GM12878 (cell line): Measurements from ENCODE around the gene XG. TPM values are rescaled to one million over a fixed set of nuclear protein-coding genes. Genes with fewer than 3 reads are reported as not detected.

Experiments
- ATAC-seq: fragments of 200-7000 bp; cut with Tn5 transposase; 3 replicates; pipeline ENCODE4 v1.9.1; 2020; ENCODE audit warnings: mild to moderate bottlenecking, moderate library complexity
- BruUV-seq: library from RNA; stranded (reverse); fragments of 400-500 nt; replicated peaks from 2 replicates; lab custom pipeline; 2021; lab: Mats Ljungman, UMichigan
- CTCF ChIA-PET: fragments of 300-600 bp; sonication (Branson Sonifier 250); formaldehyde crosslinking; extraction: SDS; loops from one replicate; lab custom pipeline; 2021; ENCODE audit warnings: inconsistent platforms; lab: Yijun Ruan, JAX
- POLR2A ChIA-PET: fragments of 350-600 bp; formaldehyde crosslinking; extraction: SDS; loops from one replicate; lab custom pipeline; 2021; ENCODE audit warnings: inconsistent platforms; lab: Charles Lee
- RAD21 ChIA-PET: fragments of 300-600 bp; sonication (Branson Sonifier 250); formaldehyde crosslinking; loops from one replicate; lab custom pipeline; 2023; ENCODE audit warnings: antibody characterized with exemption; ENCODE audit not compliant: unreplicated experiment; lab: Charles Lee
- SMC1A ChIA-PET: fragments of 300-600 bp; sonication (Branson Sonifier 250); formaldehyde crosslinking; loops from one replicate; lab custom pipeline; 2023; ENCODE audit not compliant: unreplicated experiment, uncharacterized antibody; lab: Charles Lee
- DNase-seq: peaks from one replicate; pipeline ENCODE4 v3.0.0-alpha.2; 2011; ENCODE audit warnings: low read depth, low spot score
- FAIRE-seq: peaks from 3 replicates; lab custom pipeline; 2011; peaks lifted over from hg19 to GRCh38; lab: Jason Lieb, UNC
- H2AFZ ChIP-seq: 2 replicates; pipeline ENCODE4 v1.6.0; 2011; ENCODE audit warnings: low read depth, low read length, control low read depth; ENCODE audit not compliant: control insufficient read depth
- H3K27ac ChIP-seq: 2 replicates; pipeline ENCODE4 v1.5.1; 2011; ENCODE audit warnings: control low read depth; ENCODE audit not compliant: control insufficient read depth, insufficient read depth
- H3K27me3 ChIP-seq, 2 experiments: replicated peaks in 1 of 2; 2 replicates each; pipeline versions ENCODE4 v1.6.0 to v1.6.1; 2011; ENCODE audit warnings: low read length in 1 of 2; ENCODE audit not compliant: control insufficient read depth in 2 of 2, insufficient read depth in 2 of 2
- H3K36me3 ChIP-seq, 2 experiments: 2 replicates each; pipeline ENCODE4 v1.5.1; 2011; ENCODE audit warnings: low read length in 1 of 2; ENCODE audit not compliant: control insufficient read depth in 2 of 2, insufficient read depth in 2 of 2
- H3K4me1 ChIP-seq: 2 replicates; pipeline ENCODE4 v1.6.1; 2011; ENCODE audit warnings: mild to moderate bottlenecking, low read length, moderate library complexity, mixed read lengths; ENCODE audit not compliant: control insufficient read depth, insufficient read depth
- H3K4me2 ChIP-seq: 2 replicates; pipeline ENCODE4 v1.6.0; 2011; ENCODE audit warnings: control low read depth; ENCODE audit not compliant: control insufficient read depth, insufficient read depth
- H3K4me3 ChIP-seq: fragments of 200-600 bp; sonication (generic); 2 replicates; pipeline ENCODE4 v1.5.1; 2016
- H3K79me2 ChIP-seq: 2 replicates; pipeline ENCODE4 v1.6.0; 2011; ENCODE audit warnings: low read length; ENCODE audit not compliant: control insufficient read depth, insufficient read depth
- H3K9ac ChIP-seq: 2 replicates; pipeline ENCODE4 v1.8.0; 2011; ENCODE audit warnings: low read length, control low read depth, mixed read lengths; ENCODE audit not compliant: control insufficient read depth, insufficient read depth
- H3K9me3 ChIP-seq: replicated peaks from 3 replicates; pipeline ENCODE4 v1.5.1; 2011; ENCODE audit warnings: mild to moderate bottlenecking, low read length; ENCODE audit not compliant: control insufficient read depth, insufficient read depth
- H4K20me1 ChIP-seq: 2 replicates; pipeline ENCODE4 v1.6.0; 2011; ENCODE audit not compliant: control insufficient read depth, insufficient read depth
- BACH1 ChIP-seq: fragments of 450-650 bp; IDR thresholded peaks from 2 replicates; pipeline ENCODE4 v1.6.1; 2017; ENCODE audit warnings: mild to moderate bottlenecking, borderline replicate concordance
- DPF2 ChIP-seq: fragments of 450-650 bp; IDR thresholded peaks from 2 replicates; pipeline ENCODE4 v1.6.1; 2017; ENCODE audit warnings: mild to moderate bottlenecking
- GATAD2B ChIP-seq: fragments of 450-650 bp; conservative IDR thresholded peaks from 2 replicates; pipeline ENCODE4 v1.6.1; 2017; ENCODE audit warnings: low read depth, mild to moderate bottlenecking, moderate library complexity
- KLF5 ChIP-seq: fragments of 450-650 bp; IDR thresholded peaks from 2 replicates; pipeline ENCODE4 v1.6.1; 2014; ENCODE audit warnings: mild to moderate bottlenecking; ENCODE audit not compliant: partially characterized antibody
- STAT3 ChIP-seq: IDR thresholded peaks from 2 replicates; pipeline ENCODE4 v1.6.1; 2011; ENCODE audit warnings: low read depth, low read length, improper control_type of control experiment
- TCF3 ChIP-seq: IDR thresholded peaks from 2 replicates; pipeline ENCODE4 v1.6.1; 2012; ENCODE audit warnings: low read depth, mild to moderate bottlenecking, low read length, borderline replicate concordance; ENCODE audit not compliant: insufficient read depth
- WGBS: methylation state at CpG from one replicate; pipeline ENCODE4 v1.1.6; 2016; ENCODE audit warnings: low lambda C conversion rate; ENCODE audit not compliant: insufficient replicate concordance, insufficient coverage; ENCODE audit errors: missing lambda C conversion rate; 5-methylcytosine and 5-hydroxymethylcytosine counted together
- in situ Hi-C: fragments of 300-500 bp; cut with MboI; formaldehyde crosslinking; loops from 9 replicates; pipeline ENCODE4 v1.14.3; 2018; ENCODE audit warnings: mixed read lengths
- intact Hi-C: fragments of 100-400 bp; cut with micrococcal nuclease; formaldehyde crosslinking; loops from one replicate; pipeline ENCODE4 v1.14.2; 2022; ENCODE audit not compliant: unreplicated experiment
- polyA plus RNA-seq, 11 experiments: library from polyadenylated mRNA; depleted of rRNA in 4 of 11; unstranded in 6 of 11; stranded (reverse) in 5 of 11; fragments of >200 nt; fragmentation: Nextera tagmentation in 4 of 11; fragmentation: Illumina TruSeq in 1 of 11; extraction: Ambion mirVana in 4 of 11; extraction: Trizol in 1 of 11; gene quantifications; 1 replicate in 1 of 11; 2 replicates in 10 of 11; pipeline versions ENCODE4 v1.2.1 to v1.2.3, GENCODE V29; 2011 to 2016; ENCODE audit warnings: inconsistent platforms in 2 of 11, missing spikeins in 2 of 11, low read depth in 1 of 11
- total RNA-seq, 4 experiments: library from RNA; depleted of rRNA in 3 of 4; stranded (reverse); fragments of >200 nt in 3 of 4; fragmentation: Illumina TruSeq in 1 of 4; extraction: Trizol in 1 of 4; gene quantifications; 2 replicates each; pipeline versions ENCODE4 v1.2.1 to v1.2.3, GENCODE V29; 2013 to 2021
- TF ChIP-seq, protein P1 (sequence below): fragments of 450-650 bp; IDR thresholded peaks from 2 replicates; pipeline ENCODE4 v1.6.1; 2017; ENCODE audit warnings: antibody characterized with exemption, mild to moderate bottlenecking, moderate library complexity

Gene XG
- total and polyA plus RNA-seq, 10 of the 15 experiments (the other 5 are each of a cell fraction or from before 2014, with no cell fraction given) = not detected

DNA sequence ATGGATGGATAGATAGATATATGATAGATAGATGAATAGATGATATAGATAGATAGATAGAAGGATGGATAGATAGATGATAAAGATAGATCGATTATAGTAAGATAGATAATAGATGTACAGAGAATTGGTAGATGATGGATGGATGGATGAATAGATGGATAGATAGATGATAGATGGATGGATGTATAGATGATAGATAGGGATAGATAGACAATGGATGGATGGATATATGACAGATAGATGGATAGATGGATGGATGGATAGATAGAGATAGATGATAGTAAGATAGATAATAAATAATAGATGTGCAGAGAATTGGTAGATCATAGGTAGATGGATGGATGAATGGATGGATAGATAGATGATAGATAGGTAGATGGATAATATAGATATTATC lies 89.1 kb downstream of the XG start:
- RAD21 ChIA-PET = no interaction called here
- no peak for DNase-seq
- 27% methylated on average over 1 of the region's 1 CpG for WGBS

DNA sequence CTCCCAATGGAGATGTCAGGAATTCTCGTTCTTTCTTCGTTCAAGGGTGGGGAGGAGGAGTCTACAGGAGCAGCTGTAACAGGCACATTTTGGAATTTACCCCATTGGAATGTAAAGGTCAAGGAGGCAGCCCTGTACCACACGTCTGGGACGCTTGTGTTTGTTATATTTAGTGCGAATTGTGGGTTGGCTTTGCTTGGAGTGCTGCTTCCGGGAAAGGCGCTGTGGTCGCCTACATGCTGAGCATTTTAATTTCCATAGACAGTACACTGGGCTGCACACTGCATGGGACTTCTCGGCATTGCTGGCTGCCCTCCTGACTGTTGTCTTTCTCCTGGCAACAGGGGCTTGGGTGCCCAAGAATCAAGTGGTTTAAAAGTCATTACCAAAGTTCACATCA lies 89.7 kb downstream of the XG start:
- ChIA-PET RAD21 (no interaction called here), POLR2A (no interaction called here)
- H3K9me3 ChIP-seq = no peaks in the 10 kb centered on the region; the same call in 1 of the 3 replicates

More for the DNA sequence above, 89.1 kb downstream of the XG start:
- ChIA-PET CTCF (no interaction called here), POLR2A (no interaction called here), SMC1A (no interaction called here)
- intact Hi-C loops (no loop called here), in situ Hi-C loops (no loop called here)
- ATAC-seq (no peak), FAIRE-seq (no peak)
- Histone ChIP-seq H3K4me3 (no peak overlapping the region), H2AFZ (no peak overlapping the region), H3K36me3 (no peaks in the 10 kb centered on the region), H3K9ac (no peak overlapping the region), H3K27me3 (no peaks in the 10 kb centered on the region), H3K4me2 (no peak overlapping the region), H3K9me3 (no peaks in the 10 kb centered on the region; the same call in 1 of the 3 replicates), H3K79me2 (no peaks in the 10 kb centered on the region), H3K4me1 (no peaks in the 10 kb centered on the region), H3K27ac (no peak overlapping the region), H4K20me1 (no peaks in the 10 kb centered on the region)
- no TSS peak for BruUV-seq
- no peak for TF ChIP-seq KLF5
- TF ChIP-seq GATAD2B = no peak
- TF ChIP-seq DPF2 = no peak
- no peak for TF ChIP-seq TCF3
- no peak for TF ChIP-seq BACH1

More for the DNA sequence above, 89.7 kb downstream of the XG start:
- Histone ChIP-seq H3K36me3 (no peaks in the 10 kb centered on the region), H3K4me1 (no peaks in the 10 kb centered on the region), H3K4me3 (no peak overlapping the region), H3K27me3 (no peaks in the 10 kb centered on the region), H3K79me2 (no peaks in the 10 kb centered on the region), H4K20me1 (no peaks in the 10 kb centered on the region), H3K4me2 (no peak overlapping the region), H3K9ac (no peak overlapping the region), H2AFZ (no peak overlapping the region), H3K27ac (no peak overlapping the region)
- intact Hi-C loops = no loop called here
- ATAC-seq (no peak), FAIRE-seq (no peak), DNase-seq (no peak)
- ChIA-PET SMC1A (no interaction called here), CTCF (no interaction called here)
- in situ Hi-C loops = no loop called here
- BruUV-seq = no TSS peak
- TF ChIP-seq TCF3 = no peak
- no peak for TF ChIP-seq STAT3
- TF ChIP-seq, protein P1, sequence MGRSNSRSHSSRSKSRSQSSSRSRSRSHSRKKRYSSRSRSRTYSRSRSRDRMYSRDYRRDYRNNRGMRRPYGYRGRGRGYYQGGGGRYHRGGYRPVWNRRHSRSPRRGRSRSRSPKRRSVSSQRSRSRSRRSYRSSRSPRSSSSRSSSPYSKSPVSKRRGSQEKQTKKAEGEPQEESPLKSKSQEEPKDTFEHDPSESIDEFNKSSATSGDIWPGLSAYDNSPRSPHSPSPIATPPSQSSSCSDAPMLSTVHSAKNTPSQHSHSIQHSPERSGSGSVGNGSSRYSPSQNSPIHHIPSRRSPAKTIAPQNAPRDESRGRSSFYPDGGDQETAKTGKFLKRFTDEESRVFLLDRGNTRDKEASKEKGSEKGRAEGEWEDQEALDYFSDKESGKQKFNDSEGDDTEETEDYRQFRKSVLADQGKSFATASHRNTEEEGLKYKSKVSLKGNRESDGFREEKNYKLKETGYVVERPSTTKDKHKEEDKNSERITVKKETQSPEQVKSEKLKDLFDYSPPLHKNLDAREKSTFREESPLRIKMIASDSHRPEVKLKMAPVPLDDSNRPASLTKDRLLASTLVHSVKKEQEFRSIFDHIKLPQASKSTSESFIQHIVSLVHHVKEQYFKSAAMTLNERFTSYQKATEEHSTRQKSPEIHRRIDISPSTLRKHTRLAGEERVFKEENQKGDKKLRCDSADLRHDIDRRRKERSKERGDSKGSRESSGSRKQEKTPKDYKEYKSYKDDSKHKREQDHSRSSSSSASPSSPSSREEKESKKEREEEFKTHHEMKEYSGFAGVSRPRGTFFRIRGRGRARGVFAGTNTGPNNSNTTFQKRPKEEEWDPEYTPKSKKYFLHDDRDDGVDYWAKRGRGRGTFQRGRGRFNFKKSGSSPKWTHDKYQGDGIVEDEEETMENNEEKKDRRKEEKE = no peak
- 35% methylated on average over 9 of the region's 9 CpGs for WGBS
